T-helper 2 cell (primary cell): Measurements from ENCODE around the gene CTPS1.
A peak's percentile ranks its signal among the peaks of the same experiment; 100 is the strongest.

ENCODE experiments used
- DNase-seq, 5 experiments: peaks; one replicate each; pipeline versions ENCODE4 v3.0.0 to v3.0.0-alpha.2; 2012 to 2022

Gene CTPS1

DNA sequence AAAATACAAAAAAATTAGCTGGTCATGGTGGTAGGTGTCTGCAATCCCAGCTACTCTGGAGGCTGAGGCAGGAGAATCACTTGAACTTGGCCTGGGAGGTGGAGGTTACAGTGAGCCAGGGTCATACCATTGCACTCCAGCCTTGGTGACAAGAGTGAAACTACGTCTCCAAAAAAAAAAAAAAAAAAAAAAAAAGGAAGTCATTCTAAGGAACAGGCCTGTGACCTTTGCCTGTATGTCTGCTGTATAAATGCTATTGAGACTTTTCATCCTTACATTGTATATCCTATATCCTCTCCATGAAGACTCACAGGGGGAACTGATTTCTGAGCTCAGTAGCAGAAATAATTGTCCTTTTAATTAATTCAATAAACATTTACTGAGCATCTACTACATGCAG, 7.5 kb upstream of the CTPS1 start:
- DNase-seq = no peak

DNA sequence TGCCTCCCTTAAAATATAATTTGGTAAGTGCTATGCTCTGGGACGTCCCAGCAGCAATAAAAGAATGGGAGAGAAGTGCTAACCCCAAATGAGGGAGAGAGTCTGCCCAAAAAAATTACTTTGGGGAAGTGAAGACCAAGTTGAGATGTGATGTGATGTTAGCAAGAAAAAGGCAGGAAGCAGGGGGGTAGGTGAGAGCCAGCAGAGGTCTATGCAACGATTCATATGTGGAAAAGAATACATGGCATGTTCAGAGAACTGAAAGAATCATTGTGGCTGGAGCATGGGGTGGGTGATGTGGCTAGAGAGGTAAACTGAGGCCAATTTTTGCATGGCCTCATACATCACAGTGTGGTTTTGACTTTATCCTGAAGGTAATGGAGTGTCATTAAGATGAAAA, 5.6 kb upstream of the CTPS1 start:
- peak in 1 of 5 experiments; percentile 22 for DNase-seq

DNA sequence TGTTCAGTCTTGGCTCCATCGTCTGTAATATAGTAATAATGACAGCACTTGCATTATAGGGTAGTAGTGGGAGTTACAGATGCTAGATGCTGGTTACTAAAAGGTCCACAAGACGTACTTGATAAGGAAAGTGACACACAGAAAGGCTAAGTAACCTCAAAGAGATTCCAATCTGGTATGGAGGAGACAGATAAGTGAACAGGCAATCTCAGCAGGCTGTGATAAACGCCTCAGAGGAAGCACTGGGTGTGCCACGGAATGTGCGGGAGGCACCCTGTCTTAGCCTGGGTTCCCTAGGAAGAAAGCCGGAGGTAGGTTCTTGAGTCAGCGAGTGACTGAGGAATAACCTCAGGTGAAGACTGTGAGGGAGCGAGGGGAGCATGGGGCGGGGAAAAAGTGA, 4.6 kb upstream of the CTPS1 start:
- no peak for DNase-seq

DNA sequence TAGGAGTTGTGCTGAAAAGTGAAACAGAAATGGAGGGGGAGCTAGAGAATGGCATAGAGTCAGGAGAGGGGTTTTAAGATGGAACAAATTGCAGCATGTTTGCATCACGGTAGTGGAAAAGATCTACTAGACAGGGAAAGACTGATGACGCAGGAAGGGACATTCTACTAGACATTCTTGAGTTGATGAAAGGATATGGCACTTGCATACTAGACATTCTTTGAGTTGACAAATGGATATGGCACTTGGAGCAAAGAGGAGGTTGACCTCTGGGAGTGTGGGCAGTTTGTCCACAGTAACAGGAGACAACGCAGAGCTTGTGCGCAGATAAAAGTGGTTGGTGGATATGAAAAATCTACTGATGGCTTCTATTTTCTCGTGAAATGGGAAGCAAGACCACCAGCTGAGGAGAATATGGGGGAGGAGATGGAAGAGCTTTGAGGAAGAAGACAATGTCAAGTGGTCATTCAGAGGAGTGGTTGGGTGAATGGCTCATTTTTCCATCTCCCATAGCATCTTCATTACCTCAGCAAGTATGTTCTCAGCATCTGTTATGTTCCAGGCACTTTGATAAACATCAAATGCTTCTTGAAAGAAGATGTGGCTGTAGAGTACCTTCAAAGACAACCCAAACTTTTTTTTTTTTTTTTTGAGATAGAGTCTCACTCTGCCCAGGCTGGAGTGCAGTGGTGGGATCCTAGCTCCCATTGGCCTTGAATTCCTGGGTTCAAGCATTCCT, 2.4 kb upstream of the CTPS1 start:
- DNase-seq = no peak

DNA sequence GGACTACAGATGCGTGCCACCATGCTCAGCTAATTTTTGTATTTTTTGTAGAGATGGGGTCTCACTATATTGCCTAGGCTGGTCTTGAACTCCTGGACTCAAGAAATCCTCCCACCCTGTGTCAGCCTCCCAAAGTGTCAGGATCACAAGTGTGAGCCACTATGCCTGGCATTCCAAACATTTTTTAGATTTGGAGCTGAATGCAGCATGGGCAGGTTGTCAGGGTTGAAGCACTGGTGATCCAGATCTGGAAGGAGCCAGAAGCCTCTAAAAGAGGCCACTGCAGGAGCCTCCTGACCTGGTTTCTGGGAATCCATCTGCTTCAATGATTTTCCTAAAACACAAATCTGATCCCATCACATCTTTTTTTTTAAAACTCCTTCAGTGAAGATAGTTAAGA, 1.8 kb upstream of the CTPS1 start:
- DNase-seq = no peak

DNA sequence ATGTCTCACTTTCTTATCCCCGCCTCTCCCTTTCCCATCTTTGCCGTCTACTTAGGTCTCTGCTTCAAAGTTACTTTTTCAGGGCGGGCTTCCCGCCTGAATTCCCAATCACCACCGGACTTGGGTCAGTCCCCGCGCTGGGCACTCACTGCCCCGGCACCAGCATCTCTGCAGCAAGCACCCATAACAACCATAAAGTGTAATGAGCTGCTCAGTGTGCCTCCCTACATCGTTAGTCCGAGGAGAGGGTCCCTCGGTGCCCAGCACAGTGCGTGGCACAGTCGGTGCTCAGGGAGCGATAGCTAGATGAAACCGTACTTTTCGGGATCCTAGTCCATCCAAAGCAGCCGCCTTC, 633 bp upstream of the CTPS1 start:
- no peak for DNase-seq

DNA sequence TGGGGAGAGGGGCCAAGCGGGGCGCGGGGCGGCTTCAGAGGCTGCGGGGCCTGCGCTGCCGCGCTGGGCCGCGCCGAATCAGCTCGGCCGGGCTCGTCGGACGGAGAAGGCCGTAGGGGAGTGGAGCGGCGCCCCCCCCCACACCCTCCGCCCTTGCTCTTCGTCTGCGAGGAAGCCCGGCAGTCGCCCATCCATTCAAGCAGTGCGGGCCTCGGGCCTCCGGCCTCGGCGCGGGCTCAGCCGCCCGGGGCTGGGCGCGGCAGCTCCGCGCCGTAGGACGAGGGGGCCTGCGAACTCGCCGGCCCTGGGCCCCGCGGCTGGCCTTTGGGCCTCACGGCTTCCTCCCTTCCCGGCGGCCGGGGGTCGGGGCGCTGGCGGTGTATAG, 564 bp downstream of the CTPS1 start:
- DNase-seq = no peak

DNA sequence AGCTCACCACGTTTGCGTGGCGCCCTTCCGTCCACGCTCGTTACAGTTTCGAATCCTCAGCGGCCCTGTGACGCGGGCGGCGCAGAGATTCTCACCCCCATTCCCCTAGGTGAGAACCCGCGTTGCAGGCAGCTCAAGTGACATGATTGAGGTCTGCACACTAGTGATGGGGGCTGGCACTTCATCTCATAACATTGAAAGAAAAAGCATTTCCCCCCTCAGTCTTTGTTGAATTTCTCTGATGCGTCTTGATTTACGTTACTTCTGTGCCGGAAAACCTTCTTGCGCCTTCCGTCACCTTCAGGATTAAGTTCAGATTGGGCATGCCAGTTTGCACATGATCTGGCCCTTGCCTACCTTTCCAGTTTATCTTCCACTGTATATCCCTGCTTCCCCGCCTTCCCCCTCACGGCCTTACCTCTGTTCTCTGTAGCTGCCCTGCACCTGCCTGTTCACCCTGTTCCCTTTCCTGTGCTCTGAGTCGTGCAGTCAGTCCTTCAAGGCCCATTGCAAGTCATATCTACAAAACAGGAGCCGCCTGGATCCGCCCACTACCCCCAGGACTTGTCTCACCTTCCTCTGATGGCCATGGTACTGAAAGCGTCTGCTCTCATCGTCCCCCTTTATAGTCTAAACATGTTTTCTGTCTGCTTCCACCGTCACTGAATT, 1.1 kb downstream of the CTPS1 start:
- DNase-seq = peak in 4 of 5 experiments; percentile 34 to 75 (median 58)

DNA sequence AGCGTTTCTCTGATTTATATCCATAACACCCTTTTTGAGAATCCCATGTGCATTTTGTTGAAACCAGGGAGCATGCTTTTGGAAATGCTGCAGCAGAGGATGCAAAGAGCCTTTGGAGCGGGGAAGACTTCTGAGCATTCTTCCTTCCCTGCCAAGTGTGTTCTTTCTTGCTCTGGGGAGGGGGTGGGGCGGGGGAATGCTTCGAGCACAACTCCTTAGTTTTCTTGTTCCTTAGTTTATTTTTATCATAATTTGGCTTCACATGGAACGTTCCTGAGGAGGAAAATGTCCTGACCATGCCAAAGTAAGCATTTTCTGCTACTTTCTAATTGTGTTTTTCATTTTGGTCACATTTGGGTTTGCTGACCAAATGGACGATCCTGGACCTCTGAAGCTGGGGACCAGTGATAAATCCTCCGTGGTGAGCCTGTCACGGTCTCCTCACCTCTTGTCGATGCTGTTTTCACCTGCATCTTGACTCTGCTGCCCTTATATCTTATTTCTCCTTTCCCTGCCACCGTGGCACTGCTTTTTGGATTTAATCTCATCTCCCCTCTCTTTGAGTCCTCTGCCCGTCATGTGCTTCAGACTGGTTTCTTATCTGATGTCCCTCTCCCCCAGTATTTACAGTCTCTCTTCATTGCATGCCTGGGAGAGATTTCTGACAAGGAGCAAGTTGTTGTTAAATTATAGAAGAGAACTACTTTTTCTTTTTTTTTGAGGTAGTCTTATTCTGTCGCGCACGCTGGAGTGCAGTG, 2.4 kb downstream of the CTPS1 start:
- no peak for DNase-seq

DNA sequence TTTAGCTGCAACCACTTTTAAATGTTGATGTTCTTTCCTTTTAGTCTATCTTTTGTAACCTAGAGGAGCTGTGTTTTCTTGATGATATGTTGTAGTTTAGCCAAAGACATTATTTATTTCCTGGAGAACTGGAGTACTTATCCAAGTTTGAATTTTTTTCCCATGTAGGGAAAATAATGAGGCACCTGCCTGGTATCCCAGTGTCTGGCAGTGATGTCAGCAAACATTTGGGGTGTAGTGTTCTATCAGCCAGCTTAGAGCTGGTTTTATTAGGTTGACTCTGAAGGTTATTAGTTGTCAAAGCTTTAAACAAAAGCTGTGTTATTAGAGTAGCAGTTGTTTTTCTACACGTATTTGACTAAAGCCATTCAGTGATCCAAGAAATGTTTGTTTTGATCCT, 3.2 kb downstream of the CTPS1 start:
- no peak for DNase-seq

DNA sequence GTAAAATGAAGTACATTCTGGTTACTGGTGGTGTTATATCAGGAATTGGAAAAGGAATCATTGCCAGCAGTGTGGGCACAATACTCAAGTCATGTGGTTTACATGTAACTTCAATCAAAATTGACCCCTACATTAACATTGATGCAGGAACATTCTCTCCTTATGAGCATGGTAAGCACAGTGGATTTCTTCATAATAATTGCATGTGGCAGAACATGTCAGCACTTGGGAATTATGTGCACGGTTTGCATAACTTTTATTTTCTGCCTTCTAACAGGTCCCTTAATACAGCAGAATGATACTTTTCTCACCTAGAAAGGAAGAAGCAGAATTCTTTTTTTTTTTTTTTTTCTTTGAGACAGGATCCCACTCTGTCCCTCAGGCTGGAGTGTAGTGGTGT, 3.8 kb downstream of the CTPS1 start:
- no peak for DNase-seq

DNA sequence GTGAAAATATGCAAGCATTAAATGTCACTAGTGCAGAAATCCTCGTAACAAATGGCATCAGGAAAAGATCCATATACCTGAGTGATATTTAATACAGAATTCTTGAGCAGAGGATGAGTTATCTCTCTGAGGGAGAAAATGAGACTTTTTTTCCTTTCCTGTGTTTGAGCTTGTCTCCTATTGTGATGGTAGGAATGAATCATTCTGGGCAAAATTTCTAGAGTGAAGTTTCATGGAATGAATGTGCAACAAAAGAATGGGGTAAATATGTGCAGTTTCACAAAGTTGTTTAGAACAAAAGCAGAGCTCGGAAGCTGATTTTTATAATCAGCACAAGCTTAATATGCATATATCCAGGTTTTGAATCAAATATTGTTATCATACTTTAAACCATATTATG, 4.6 kb downstream of the CTPS1 start:
- peak in 1 of 5 experiments; percentile 41 for DNase-seq

DNA sequence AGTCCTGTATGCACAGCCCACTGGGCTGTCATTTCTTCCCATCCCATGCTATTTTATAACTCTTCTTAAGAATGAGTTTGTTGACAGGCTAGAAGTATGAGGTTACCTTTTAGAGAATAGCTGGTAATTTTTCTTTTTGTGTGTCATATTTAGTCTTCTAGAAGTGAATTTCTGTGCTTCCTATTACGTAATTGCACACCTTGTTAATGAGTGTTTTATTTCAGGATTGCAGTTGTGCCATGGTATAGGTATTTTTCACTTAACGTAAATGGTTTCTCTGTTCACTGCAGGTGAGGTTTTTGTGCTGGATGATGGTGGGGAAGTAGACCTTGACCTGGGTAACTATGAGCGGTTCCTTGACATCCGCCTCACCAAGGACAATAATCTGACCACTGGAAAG, 5.0 kb downstream of the CTPS1 start:
- no peak for DNase-seq

DNA sequence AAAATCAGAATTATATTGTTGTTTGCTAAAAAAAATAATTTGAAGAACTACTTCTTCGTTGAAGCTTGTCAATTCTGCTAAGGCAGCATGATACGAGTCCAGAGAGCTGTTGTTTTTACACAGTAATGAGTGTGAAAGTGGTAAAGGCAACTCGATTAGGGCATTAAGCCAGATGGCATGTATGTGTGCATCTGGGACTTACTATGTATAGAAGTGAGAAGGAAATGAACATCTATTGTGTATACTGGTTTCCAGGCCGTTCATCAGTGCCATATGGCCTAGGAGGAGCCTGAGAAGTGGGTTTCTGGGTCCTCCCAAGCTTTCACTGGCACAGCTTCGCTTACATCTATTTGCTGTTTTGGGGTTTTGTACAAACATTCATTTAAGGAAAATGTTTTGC, 5.7 kb downstream of the CTPS1 start:
- DNase-seq = no peak

DNA sequence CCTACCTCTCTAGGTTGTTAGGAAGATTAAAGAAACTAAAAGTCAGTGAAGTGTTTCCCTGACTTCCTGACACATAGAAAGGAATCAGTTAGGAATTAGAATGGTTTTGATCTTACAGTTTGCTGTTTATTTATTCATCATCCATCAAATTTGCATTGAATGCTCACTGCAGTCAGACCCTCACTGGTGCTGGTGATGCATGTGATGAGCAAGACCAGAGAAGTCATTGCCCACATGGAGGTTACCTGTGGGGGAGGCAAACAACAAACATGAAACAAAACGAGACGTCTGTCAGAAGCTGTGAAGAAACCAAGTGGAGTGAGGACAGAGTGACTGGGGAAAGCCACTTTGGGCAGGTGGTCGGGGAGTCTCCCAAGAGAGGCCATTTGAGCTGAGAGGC, 6.4 kb downstream of the CTPS1 start:
- DNase-seq = no peak

DNA sequence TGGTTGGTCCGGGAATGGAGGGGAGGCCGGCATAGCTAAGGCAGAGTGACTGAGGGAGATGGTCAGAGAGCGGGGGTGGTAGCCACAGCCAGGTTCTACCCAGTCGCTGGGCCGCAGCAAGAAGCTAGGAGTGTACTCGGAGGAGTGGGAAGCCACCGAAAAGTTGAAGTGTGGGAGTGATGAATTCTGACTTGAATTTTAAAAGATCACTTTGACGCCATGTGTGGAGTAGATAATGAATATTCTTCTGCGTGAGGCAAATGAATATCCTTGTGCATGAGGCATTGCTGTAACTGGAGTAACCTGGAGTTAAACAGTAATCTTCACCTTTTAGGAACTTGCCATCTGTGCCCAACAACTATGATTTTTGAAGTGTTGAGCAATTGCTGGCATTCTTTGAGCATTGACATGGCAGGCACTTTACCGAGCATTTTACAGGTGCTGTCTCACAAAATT, 6.9 kb downstream of the CTPS1 start:
- no peak for DNase-seq

DNA sequence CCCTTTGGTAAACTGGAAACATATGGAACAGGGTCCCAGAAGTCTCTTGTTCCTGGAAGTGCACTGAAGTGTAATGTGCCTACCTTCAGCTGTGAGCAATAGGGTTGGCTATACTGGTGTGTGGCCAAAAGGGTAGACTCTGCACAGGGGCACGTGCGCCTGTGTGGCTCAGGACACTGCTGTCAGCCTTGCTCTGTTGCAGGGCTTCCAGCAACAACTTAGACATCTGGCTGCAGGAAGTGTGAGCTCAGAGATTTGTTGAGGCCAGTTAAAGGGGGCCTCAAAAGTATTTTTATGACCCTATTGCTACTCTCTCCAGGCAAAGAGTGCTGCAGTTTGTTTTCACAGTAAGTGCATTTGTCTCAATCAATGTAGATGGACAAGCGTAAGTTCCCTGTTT, 7.5 kb downstream of the CTPS1 start:
- no peak for DNase-seq

DNA sequence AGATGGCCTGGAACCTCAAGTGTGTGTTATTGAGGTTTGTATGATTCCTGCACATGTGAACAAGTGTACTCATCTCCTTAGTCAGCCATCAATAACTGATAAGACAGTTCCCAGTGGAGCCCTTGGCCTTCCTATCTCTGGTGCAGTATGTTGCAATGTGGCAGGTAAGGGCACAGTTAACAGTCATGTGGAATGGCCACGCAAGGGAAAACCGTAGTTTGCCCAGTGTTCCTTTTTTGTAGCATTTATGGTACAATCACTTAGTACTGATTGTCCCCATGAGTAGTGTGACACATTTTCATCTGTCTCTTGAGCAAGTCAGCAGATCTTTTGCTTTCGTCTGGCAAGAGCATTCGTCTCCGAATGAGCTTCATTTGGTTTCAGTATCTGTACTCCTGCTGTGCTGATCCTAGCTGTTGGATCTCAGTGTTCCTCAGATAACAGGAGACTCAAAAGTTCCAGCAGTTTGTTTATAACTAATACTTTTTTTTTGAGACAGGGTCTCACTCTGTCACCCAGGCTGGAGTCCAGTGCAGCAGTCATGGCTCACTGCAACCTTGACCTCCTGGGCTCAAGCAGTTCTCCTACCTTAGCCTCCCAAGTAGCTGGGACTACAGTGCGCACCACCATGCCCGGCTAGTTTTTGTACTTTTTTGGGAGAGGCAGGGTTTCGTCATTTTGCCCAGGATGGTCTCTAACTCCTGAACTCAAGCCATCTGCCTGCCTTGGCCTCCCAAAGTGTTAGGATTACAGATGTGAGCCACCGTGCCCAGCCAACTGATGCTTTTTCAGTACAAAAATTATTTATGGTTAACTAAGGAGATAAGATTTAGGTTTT, 8.2 kb downstream of the CTPS1 start:
- no peak for DNase-seq

DNA sequence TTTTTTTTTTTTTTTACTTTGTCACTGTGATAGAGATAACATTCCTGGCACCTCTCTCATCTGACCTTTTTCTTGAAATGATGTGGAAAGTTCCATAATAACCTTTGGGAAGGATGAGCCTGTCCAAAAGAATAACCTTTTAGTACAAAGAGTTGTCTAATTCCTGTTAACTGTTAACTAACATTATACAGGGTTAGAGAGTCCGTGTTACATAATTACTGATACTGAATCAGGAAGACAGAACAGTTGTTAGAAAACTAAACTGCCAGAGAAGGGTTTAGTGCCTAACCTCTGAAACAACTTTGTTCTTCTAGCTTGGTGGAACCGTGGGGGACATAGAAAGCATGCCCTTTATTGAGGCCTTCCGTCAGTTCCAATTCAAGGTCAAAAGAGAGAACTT, 8.8 kb downstream of the CTPS1 start:
- no peak for DNase-seq

DNA sequence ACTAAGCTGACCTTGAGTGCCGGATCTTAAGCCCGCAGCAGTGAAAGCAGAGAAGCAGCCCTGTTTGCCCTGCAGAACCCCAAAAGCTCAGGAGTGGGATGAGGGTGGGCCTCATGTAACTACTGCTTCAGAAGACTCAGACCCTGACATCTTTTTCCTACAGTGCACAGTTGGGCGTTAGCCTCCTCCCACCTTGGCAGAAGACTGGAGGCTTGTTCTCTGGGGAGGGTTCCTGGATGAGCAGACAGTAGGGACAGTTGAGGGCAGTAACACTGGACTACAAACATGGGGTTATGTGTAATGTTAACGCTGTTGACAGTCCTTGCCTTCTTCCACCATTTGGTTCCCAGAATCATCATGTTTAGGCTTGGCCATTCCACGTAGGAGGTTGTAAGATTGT, 9.6 kb downstream of the CTPS1 start:
- DNase-seq = no peak

DNA sequence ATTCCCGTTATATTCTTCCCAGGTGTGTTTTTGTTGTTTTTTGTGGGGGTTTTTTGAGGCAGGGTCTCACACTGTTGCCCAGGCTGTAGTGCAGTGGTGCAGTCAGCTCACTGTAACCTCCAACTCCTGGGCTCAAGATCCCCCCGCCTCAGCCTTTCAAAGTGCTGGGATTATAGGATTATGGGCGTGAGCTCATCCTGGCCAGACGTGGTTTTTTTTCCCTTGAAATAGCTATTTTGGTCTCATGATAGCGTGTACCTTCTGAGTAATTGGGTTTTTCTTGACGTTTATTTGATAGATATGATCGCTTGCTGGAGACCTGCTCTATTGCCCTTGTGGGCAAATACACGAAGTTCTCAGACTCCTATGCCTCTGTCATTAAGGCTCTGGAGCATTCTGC, 17.6 kb downstream of the CTPS1 start:
- DNase-seq = no peak

DNA sequence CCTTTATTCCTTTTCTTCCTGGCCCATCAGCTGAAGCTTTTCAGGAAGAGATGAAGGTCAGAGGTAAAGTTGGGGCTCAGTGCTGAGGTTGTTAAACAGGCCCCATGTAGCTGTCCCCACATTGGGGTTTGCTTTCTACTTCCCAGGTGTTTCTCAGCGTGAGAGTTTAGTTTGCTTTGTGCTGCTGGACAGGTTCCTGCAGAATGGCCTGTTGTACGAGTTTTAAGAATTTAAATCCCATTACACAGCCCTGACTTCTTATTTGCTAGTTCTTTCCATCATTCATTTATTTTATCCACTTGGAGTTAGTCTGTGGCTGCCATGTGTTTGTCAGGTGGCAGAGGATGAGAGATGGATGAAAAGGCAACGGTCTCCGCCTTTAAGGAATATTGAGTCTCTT, 19.2 kb downstream of the CTPS1 start:
- DNase-seq = no peak

DNA sequence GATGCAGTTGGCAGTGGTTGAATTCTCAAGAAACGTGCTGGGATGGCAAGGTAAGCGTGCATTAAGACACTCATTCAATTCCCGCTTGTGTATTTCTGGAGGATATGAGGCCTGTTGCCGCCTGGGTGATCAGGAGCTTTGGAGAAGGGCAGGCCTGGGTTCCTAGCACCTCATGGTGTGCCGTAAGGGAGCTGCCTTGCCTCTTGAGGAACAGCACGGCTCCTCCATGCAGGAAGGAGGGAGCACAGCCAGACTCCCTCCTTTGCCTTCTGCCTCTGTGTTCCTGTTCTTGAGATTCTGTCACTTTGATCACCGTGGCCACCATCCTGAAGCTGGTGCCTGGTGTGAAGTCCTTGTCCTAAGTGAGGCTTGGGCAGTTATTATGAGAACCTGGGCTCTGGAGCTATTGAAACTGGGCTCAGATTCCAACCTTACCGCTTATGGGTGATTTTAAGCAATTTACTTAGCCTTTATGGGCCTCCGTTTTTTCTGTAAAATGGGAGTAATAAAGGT, 23.7 kb downstream of the CTPS1 start:
- DNase-seq = no peak
